Activated CD4-positive, alpha-beta T cell treated with anti-CD3 and anti-CD28 coated beads, Interleukin-2, amount 10 ng/mL, durations not matched to agents 24 days and 14 days (primary cell): ENCODE measurements around the gene RPAP3. TPM values are rescaled to one million over a fixed set of nuclear protein-coding genes. Genes with fewer than 3 reads are reported as not detected.
"Not testable (repeated sequence)": the region's sequence is repeated elsewhere in the genome, so short reads cannot be mapped to it uniquely, and the experiment has no call there.

Experiments used
- DNase-seq: peaks from one replicate; pipeline ENCODE4 v3.0.0; 2022
- H3K27ac Mint-ChIP-seq: one replicate; pipeline ENCODE4 v1.8.0; 2022; ENCODE audit warnings: mild to moderate bottlenecking, mixed read lengths
- H3K27me3 Mint-ChIP-seq: one replicate; pipeline ENCODE4 v1.8.0; 2022; ENCODE audit warnings: mixed read lengths
- H3K36me3 Mint-ChIP-seq: one replicate; pipeline ENCODE4 v1.8.0; 2022; ENCODE audit warnings: low read depth, mild to moderate bottlenecking, mixed read lengths
- H3K4me1 Mint-ChIP-seq: one replicate; pipeline ENCODE4 v1.8.0; 2021; ENCODE audit warnings: mixed read lengths
- H3K4me3 Mint-ChIP-seq: one replicate; pipeline ENCODE4 v1.8.0; 2022; ENCODE audit warnings: mild to moderate bottlenecking, moderate library complexity, mixed read lengths
- H3K9me3 Mint-ChIP-seq: one replicate; pipeline ENCODE4 v1.8.0; 2021; ENCODE audit warnings: mixed read lengths
- intact Hi-C: fragments of 100-400 bp; cut with micrococcal nuclease; formaldehyde crosslinking; loops from one replicate; pipeline ENCODE4 v1.15.1; 2023
- total RNA-seq: library from RNA; stranded (reverse); gene quantifications from 2 replicates; pipeline ENCODE4 v1.2.3, GENCODE V29; 2022

Gene RPAP3
- total RNA-seq, 1 donor from 2014 or later: 67.3 TPM

GRCh38 chr12:47651368-47652254, 54.2 kb downstream of the RPAP3 start:
- intact Hi-C loops: loop anchor here (5.0 to 10.0 kb wide), 3 partner anchors 51 to 617 kb away; no protein-coding TSS in a partner anchor
- Mint-ChIP-seq H3K9me3 (no peaks in the 10 kb centered on the region), H3K36me3 (peaks cover 7% of the 10 kb centered on the region), H3K27ac (peak overlapping the region; percentile 5), H3K4me3 (peak overlapping the region; percentile 7), H3K4me1 (peaks cover 14% of the 10 kb centered on the region), H3K27me3 (no peaks in the 10 kb centered on the region)
- peak; percentile 84 for DNase-seq

DNA sequence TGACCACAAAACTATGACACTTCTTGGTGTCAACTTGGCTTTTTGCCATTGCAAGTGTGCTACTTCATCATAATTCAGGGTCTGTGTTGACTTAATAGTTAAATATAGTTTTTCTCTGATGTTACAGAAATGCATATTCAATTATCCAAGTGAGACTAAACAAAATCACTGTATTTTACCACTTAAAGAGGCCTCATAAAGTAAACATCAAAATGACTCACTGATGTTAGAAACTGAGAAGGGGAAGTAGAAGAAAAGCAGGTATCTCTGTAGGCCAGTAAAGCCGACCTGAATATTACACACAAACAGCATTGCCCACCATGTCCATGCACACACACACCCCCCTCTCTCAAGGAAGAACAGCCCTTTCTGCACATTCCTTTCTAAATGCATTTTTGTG, 55.4 kb downstream of the RPAP3 start:
- Mint-ChIP-seq H3K27ac (no peak overlapping the region), H3K36me3 (peaks cover 9% of the 10 kb centered on the region), H3K4me1 (peaks cover 14% of the 10 kb centered on the region), H3K4me3 (no peak overlapping the region), H3K27me3 (no peaks in the 10 kb centered on the region), H3K9me3 (no peaks in the 10 kb centered on the region)
- no peak for DNase-seq
- intact Hi-C loops: loop anchor here (5.0 to 10.0 kb wide), 3 partner anchors 52 to 616 kb away; no protein-coding TSS in a partner anchor

DNA sequence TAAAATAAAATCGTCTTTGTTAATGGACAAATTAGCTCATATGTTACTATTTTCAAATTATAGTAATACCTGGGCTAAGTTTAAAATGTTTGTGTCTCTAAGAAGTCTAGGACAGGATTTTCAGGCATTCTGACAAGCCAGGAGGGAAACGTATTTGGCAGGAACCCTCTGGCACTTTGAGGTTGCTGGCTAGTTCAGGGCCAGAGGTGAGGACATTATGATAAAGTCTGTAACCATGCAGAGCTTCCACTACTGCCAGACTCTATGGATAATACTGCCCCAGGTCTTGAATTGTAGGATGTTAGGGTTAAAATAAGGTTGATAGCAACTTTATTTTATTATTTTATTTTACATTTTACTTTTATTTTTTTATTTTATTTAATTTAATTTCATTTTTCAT, 56.4 kb downstream of the RPAP3 start:
- Mint-ChIP-seq H3K27me3 (no peaks in the 10 kb centered on the region), H3K4me1 (peaks cover 17% of the 10 kb centered on the region), H3K27ac (no peak overlapping the region), H3K9me3 (peaks cover 6% of the 10 kb centered on the region), H3K36me3 (peaks cover 15% of the 10 kb centered on the region), H3K4me3 (no peak overlapping the region)
- DNase-seq: no peak
- intact Hi-C loops: no loop called here

DNA sequence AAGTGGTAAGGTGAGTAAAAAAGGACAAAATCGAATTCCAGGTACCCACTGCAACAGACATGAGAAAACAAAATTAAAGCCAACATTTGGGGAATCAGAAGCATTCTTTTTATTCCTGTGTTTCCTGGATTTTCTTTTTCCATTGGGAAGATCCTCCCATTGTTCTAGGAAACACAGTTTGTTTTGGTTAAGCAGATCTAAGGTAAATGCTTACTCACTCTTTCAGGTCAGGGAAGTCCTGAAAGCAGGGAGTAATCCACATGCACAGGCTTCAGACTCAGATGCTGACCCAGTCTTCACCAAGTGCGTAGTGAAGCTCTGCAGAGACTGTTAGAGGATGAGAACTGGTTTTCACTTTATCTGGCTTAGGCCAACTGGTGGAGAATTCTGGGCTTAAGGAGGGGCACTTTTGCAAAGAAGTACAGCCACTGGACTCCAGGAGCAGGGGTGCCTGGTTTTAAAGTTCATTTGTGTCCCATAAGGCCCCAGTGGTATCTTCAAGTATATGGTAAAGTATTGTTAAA, 57.7 kb downstream of the RPAP3 start:
- intact Hi-C loops: no loop called here
- Mint-ChIP-seq H3K27ac (no peak overlapping the region), H3K27me3 (no peaks in the 10 kb centered on the region), H3K36me3 (peaks cover 21% of the 10 kb centered on the region), H3K4me1 (peaks cover 17% of the 10 kb centered on the region), H3K9me3 (peaks cover 6% of the 10 kb centered on the region), H3K4me3 (no peak overlapping the region)
- peak; percentile 44 for DNase-seq

DNA sequence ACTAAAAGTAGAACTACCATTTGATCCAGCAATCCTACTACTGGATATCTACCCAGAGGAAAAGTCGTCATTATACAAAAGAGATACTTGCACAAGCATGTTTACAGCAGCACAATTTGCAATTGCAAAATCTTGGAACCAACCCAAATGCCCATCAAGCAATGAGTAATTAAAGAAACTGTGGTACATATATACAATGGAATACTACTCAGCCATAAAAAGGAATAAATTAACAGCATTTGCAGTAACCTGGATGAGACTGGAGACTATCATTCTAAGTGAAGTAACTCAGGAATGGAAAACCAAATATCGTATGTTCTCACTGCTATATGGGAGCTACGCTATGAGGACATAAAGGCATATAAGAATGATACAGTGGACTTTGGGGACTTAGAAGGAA, 63.5 kb downstream of the RPAP3 start:
- H3K27me3 Mint-ChIP-seq, H3K27ac Mint-ChIP-seq, intact Hi-C loops, H3K4me3 Mint-ChIP-seq, H3K4me1 Mint-ChIP-seq, DNase-seq: not testable (repeated sequence)
- peaks cover 19% of the 10 kb centered on the region for H3K9me3 Mint-ChIP-seq
- H3K36me3 Mint-ChIP-seq: peaks cover 53% of the 10 kb centered on the region

DNA sequence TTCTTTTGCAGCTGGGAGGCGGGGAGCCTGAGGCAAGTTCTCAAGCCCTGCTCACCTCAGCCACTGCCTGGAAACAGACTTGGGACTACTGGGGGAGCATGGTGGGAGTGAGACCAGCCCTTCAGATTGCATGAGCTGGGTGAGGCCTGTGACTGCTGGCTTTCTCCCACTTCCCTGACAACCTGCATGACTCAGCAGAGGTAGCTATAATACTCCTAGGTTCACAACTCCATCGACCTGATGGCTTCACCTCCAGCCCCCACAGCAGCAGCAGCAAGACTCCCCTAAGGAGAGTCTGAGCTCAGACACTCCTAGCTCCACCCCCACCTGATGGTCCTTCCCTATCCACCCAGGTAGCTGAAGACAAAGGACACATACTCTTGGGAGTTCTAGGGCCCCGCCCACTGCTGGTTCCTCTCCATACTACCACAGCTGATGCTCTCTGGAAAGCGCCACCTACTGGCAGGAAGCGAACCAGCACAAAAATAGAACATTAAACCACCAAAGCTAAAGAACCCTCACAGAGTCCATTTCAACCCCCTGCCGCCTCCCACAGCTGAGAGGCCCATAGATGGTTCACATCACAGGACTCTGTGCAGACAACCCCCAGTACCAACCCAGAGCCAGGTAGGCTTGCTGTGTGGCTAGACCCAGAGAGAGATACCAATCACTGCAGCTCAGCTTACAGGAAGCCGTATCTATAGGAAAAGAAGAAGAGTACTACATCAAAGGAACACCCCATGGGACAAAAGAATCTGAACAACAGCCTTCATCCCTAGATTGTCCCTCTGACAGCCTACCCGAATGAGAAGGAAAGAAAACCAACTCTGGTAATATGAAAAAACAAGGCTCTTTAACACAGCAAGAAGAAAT, 68.7 kb downstream of the RPAP3 start:
- peak; percentile 76 for DNase-seq
- Mint-ChIP-seq H3K4me1 (peaks cover 5% of the 10 kb centered on the region), H3K36me3 (peaks cover 45% of the 10 kb centered on the region), H3K9me3 (peaks cover 15% of the 10 kb centered on the region), H3K4me3 (no peak overlapping the region), H3K27ac (no peak overlapping the region), H3K27me3 (no peaks in the 10 kb centered on the region)
- intact Hi-C loops: no loop called here

DNA sequence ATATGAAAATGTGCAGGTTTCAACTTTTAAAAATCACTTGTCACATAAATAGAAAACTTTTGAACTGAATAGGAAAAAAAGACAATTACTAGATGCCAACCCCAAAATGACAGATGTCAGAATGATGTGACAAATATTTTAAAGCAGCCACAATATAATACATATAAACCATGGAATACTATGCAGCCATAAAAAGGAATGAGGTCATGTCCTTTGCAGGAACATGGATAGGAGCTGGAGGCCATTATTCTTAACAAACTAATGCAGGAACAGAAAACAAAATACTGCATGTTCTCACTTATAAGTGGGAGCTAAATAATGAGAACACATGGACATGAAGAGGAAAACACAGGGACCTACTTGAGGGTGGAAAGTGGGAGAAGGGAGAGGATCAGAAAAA, 70.1 kb downstream of the RPAP3 start:
- H3K4me3 Mint-ChIP-seq, H3K27me3 Mint-ChIP-seq, intact Hi-C loops, H3K9me3 Mint-ChIP-seq, H3K4me1 Mint-ChIP-seq, DNase-seq, H3K27ac Mint-ChIP-seq: not testable (repeated sequence)
- H3K36me3 Mint-ChIP-seq: peaks cover 34% of the 10 kb centered on the region

GRCh38 chr12:47634127-47634526, 71.7 kb downstream of the RPAP3 start:
- Mint-ChIP-seq H3K4me1 (peaks cover 5% of the 10 kb centered on the region), H3K27me3 (no peaks in the 10 kb centered on the region), H3K27ac (no peak overlapping the region), H3K36me3 (peaks cover 34% of the 10 kb centered on the region), H3K9me3 (peaks cover 8% of the 10 kb centered on the region), H3K4me3 (no peak overlapping the region)
- no peak for DNase-seq
- intact Hi-C loops: no loop called here

DNA sequence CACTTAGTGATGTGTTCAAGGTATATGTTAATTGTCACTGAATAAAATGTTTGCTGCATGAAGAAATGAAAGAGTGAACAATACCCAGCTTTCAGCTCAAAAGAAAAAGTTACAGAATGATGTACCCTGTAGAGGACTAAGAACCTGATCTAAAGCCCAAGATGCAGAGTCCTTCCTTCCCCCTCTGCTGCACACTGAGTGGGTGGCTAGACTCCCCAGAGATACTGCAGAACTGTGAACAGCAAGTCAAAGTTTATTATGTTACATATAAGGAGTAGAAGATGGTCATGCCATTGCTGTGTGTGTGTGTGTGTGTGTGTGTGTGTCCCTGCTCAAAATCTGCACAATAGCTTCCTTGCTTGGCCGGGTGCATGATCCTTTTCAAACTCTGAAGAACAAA, 83.9 kb downstream of the RPAP3 start:
- DNase-seq: no peak
- intact Hi-C loops: no loop called here
- Mint-ChIP-seq H3K36me3 (peaks cover 25% of the 10 kb centered on the region), H3K27ac (no peak overlapping the region), H3K4me3 (no peak overlapping the region), H3K9me3 (peaks cover 14% of the 10 kb centered on the region), H3K27me3 (no peaks in the 10 kb centered on the region), H3K4me1 (no peaks in the 10 kb centered on the region)

DNA sequence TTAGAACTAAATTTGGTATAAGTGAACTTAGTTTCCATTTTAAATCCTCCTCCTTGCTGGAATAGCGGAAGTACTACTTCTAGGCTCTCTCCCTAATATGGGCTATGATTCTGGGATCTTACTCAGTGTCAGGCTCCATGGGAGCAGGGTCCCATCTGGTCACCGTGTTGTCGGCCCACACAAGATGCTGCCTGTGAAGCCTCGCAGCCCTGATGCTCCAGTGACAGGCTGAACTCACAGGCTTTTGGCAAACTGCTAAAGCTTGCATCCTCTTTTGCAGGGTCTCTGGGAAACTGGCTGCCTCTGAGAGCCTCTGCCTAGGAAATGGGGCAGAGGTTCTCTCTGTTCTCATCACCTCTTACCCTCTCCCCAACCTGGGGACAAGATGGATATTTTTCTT, 88.4 kb downstream of the RPAP3 start:
- Mint-ChIP-seq H3K4me3 (no peak overlapping the region), H3K4me1 (no peaks in the 10 kb centered on the region), H3K27ac (no peak overlapping the region), H3K36me3 (peaks cover 6% of the 10 kb centered on the region), H3K27me3 (no peaks in the 10 kb centered on the region), H3K9me3 (peaks cover 27% of the 10 kb centered on the region)
- intact Hi-C loops: no loop called here
- no peak for DNase-seq

- Mint-ChIP-seq H3K9me3 (peaks cover 35% of the 10 kb centered on the region), H3K4me3 (no peak overlapping the region), H3K36me3 (peaks cover 6% of the 10 kb centered on the region), H3K27me3 (no peaks in the 10 kb centered on the region), H3K27ac (no peak overlapping the region), H3K4me1 (no peaks in the 10 kb centered on the region)
- intact Hi-C loops: no loop called here
- no peak for DNase-seq
Measured at GRCh38 chr12:47616440-47616839, 89.4 kb downstream of the RPAP3 start.

DNA sequence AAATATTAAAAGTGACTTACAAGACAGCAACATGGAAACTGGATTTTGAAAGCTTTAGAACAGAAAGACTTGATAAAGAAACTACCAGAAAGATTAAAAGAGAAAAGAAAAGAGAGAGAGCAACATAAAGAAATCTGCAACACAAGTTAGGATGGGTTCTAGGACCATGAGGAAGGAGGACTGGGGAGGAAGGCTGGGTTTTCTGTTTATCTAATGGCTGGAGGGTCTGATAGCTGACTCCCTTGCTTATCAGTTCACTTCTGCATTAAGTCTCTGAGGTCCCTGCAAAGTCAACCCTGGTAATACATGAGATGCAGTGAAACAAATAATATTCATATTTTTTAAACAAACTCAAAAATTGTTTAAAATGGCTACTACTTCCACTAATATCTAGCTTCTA, 90.1 kb downstream of the RPAP3 start:
- Mint-ChIP-seq H3K27me3 (no peaks in the 10 kb centered on the region), H3K27ac (no peak overlapping the region), H3K4me3 (no peak overlapping the region), H3K4me1 (no peaks in the 10 kb centered on the region), H3K36me3 (peaks cover 6% of the 10 kb centered on the region), H3K9me3 (peaks cover 40% of the 10 kb centered on the region)
- intact Hi-C loops: no loop called here
- DNase-seq: no peak

GRCh38 chr12:47614521-47614920, 91.3 kb downstream of the RPAP3 start:
- H3K27me3 Mint-ChIP-seq: no peaks in the 10 kb centered on the region
- no peaks in the 10 kb centered on the region for H3K4me1 Mint-ChIP-seq
- peaks cover 51% of the 10 kb centered on the region for H3K9me3 Mint-ChIP-seq
- no peak for DNase-seq
- peaks cover 5% of the 10 kb centered on the region for H3K36me3 Mint-ChIP-seq
- H3K27ac Mint-ChIP-seq: no peak overlapping the region
- intact Hi-C loops: no loop called here
- H3K4me3 Mint-ChIP-seq: no peak overlapping the region

GRCh38 chr12:47612953-47613352, 92.9 kb downstream of the RPAP3 start:
- DNase-seq: no peak
- Mint-ChIP-seq H3K4me3 (no peak overlapping the region), H3K9me3 (peaks cover 53% of the 10 kb centered on the region), H3K27ac (no peak overlapping the region), H3K4me1 (no peaks in the 10 kb centered on the region), H3K27me3 (no peaks in the 10 kb centered on the region), H3K36me3 (no peaks in the 10 kb centered on the region)
- intact Hi-C loops: no loop called here
